Upper lobe of left lung (tissue), 6 donors: ENCODE results near the gene AHRR. TPM values are rescaled to one million over a fixed set of nuclear protein-coding genes. Genes with fewer than 3 reads are reported as not detected.

ENCODE experiments used
- ATAC-seq, 2 donors: fragments of 200-7000 bp; cut with Tn5 transposase; one replicate each; pipeline ENCODE4 v1.9.1; 2022; ENCODE audit warnings: mild to moderate bottlenecking in 2 of 2, moderate library complexity in 2 of 2; ENCODE audit not compliant: low FRiP score in 2 of 2
- DNase-seq, 2 donors: peaks; one replicate each; pipeline ENCODE4 v3.0.0-alpha.2; 2019 to 2020
- H3K27ac ChIP-seq, 4 donors: fragments of 200-600 bp; sonication (generic); one replicate each; pipeline ENCODE4 v1.5.1; 2016 to 2019
- H3K27me3 ChIP-seq, 4 donors: fragments of 200-600 bp; sonication (generic); one replicate each; pipeline ENCODE4 v1.5.1; 2017 to 2019
- H3K36me3 ChIP-seq, 4 donors: fragments of 200-600 bp; sonication (generic); one replicate each; pipeline ENCODE4 v1.5.1; 2016 to 2019
- H3K4me1 ChIP-seq, 4 donors: fragments of 200-600 bp; sonication (generic); one replicate each; pipeline ENCODE4 v1.5.1; 2018 to 2019
- H3K4me3 ChIP-seq, 4 donors: fragments of 200-600 bp; sonication (generic); one replicate each; pipeline ENCODE4 v1.5.1; 2017 to 2019; ENCODE audit warnings: mild to moderate bottlenecking in 2 of 4, moderate library complexity in 1 of 4
- H3K9me3 ChIP-seq, 4 donors: fragments of 200-600 bp; sonication (generic); one replicate each; pipeline ENCODE4 v1.5.1; 2018 to 2019
- CTCF ChIP-seq, 6 experiments: fragments of 450-650 bp in 4 of 6; fragments of 200-600 bp in 2 of 6; sonication (generic) in 2 of 6; IDR thresholded peaks; one replicate each; pipeline ENCODE4 v1.5.1; 2016 to 2019; ENCODE audit warnings: antibody characterized with exemption in 6 of 6
- EP300 ChIP-seq, 4 donors: sonication (generic); formaldehyde crosslinking; IDR thresholded peaks; one replicate each; pipeline ENCODE4 v1.5.1; 2017; ENCODE audit warnings: antibody characterized with exemption in 4 of 4, control low read depth in 2 of 4
- POLR2A ChIP-seq, 4 donors: fragments of 450-650 bp; IDR thresholded peaks; one replicate each; pipeline ENCODE4 v1.5.1; 2016 to 2017; ENCODE audit warnings: antibody characterized with exemption in 4 of 4, mild to moderate bottlenecking in 2 of 4
- POLR2AphosphoS5 ChIP-seq, 2 donors: sonication (generic); formaldehyde crosslinking; IDR thresholded peaks; one replicate each; pipeline ENCODE4 v1.5.1; 2017; ENCODE audit warnings: antibody characterized with exemption in 2 of 2
- WGBS, 2 donors: methylation state at CpG; one replicate each; pipeline ENCODE4 v1.1.5; 2017 to 2018; 5-methylcytosine and 5-hydroxymethylcytosine counted together
- total RNA-seq, 6 donors: library from RNA; depleted of rRNA in 4 of 6; stranded (reverse); fragments of >200 nt in 4 of 6; gene quantifications; one replicate each; pipeline versions ENCODE4 v1.1.0 to v1.2.1, GENCODE V29; 2016 to 2021
- donor health status: DM: no; HTN: no; CAD: no; lungs with moderate emphysema.
- donor health status: DM: no; HTN: yes; CAD: no; lungs with severe emphysema.

AHRR gene
- total RNA-seq, 6 donors from 2014 or later: 1.3 to 8.6 (median 4.4) TPM

DNA sequence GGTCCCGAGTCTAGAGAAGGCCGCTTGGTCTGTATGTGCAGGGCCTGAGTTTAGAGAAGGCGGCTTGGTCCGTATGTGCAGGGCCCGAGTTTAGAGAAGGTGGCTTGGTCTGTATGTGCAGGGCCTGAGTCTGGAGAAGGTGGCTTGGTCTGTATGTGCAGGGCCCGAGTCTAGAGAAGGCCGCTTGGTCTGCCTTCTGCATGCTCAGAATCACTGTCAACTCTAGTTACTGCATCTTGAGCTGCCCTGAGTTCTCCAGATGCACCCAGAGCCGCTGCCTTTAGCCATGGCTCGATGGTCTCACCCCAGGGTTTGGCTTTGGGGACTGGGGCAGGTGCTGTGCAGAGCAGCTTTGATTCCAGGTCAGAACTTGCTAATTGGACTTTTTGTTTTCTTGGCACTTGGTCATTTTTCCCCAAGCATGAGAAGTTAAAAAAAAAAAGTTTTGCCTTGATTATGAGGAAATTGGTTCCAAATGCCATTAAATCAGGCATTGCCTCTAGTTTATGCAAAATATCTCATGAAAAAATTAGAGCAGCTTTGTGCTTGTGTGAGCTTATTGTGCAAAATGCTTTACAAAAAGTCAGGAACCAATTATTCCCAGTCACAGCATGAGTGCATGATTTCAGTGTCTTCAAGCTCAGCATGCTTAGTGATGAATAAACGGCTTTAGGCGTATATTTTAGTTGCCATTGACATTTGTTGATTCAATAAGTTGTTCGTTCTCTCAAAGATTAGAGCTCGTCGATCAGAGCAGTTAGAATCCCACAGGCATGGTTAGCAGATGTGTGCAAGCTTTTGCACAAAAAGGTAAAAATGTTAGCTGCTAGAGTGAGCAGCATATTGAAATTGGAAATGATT, 96.0 kb downstream of the AHRR start:
- H3K4me1 ChIP-seq: peaks cover 0 to 30% (median 0%) of the 10 kb centered on the region in 4 donors
- no peak for ATAC-seq
- no peaks in the 10 kb centered on the region for H3K27me3 ChIP-seq
- no peak for DNase-seq
- no peaks in the 10 kb centered on the region for H3K9me3 ChIP-seq
- H3K4me3 ChIP-seq: no peak overlapping the region
- TF ChIP-seq EP300 (IDR thresholded peaks at IDR 0.05): no peak
- no peak for TF ChIP-seq CTCF (IDR thresholded peaks at IDR 0.05)
- TF ChIP-seq POLR2A (IDR thresholded peaks at IDR 0.05): no peak
- TF ChIP-seq POLR2AphosphoS5 (IDR thresholded peaks at IDR 0.05): no peak
- H3K36me3 ChIP-seq: no peaks in the 10 kb centered on the region
- WGBS, 2 donors: 90 to 91% methylated on average over 14 of the region's 14 CpGs
- no peak overlapping the region for H3K27ac ChIP-seq

DNA sequence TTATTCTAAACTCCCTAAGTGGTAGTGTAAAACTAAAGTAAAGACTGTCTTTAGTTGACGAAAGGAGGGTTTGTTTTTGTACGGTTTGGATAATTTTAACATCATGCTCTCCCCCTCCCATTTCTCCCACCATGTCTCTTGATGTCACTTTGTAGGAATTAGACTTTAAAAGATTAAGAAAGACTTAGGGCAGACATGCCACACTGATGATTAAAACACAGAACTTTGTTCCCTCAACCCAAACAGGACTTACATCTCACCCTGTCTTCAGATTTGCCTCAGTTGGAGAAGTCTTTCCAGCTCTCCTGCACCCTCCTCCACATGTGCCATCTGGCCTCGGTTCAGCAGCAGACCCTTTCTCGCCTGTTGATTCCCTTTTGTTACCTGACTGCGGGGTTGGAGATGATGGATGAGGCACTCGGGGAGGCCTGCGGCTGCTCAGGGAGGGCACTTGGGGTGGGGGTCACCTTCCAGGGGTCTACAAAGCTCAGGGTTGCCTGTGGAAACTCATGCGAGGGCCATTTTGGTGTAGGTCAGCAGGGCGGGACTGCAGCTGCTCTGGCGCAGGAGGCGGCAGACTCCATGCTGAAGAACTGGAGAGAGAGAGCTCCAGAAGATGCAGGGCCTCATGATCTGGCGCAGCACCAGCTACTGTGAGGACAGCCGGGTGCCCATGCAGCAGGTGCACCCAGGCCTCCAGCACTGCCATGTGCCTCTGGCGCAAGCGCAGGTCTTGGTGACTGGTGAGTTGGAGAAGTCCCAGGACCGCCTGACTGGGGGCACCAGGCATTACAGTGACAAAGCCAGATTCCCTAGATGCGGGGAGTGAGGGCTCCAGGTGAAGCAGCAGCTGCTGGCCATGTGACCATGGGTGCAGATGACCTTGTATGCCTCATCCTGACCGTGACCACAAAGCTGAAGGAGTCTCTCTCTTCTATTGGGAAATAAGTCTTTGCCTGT, 96.9 kb downstream of the AHRR start:
- Histone ChIP-seq H3K9me3 (no peaks in the 10 kb centered on the region), H3K4me1 (peaks cover 0 to 30% (median 0%) of the 10 kb centered on the region in 4 donors), H3K27ac (no peak overlapping the region), H3K4me3 (no peak overlapping the region), H3K36me3 (no peaks in the 10 kb centered on the region), H3K27me3 (no peaks in the 10 kb centered on the region)
- ATAC-seq (no peak), DNase-seq (peak in 1 of 2 donors; percentile 53)
- no peak for TF ChIP-seq CTCF (IDR thresholded peaks at IDR 0.05)
- TF ChIP-seq EP300 (IDR thresholded peaks at IDR 0.05): no peak
- TF ChIP-seq POLR2A (IDR thresholded peaks at IDR 0.05): no peak
- no peak for TF ChIP-seq POLR2AphosphoS5 (IDR thresholded peaks at IDR 0.05)
- 80 to 88% methylated on average over 11 to 18 of the region's 18 CpGs for WGBS, 2 donors

GRCh38 chr5:419970-420369, 98.5 kb downstream of the AHRR start:
- no peak overlapping the region for H3K27ac ChIP-seq
- TF ChIP-seq EP300 (IDR thresholded peaks at IDR 0.05): no peak
- TF ChIP-seq CTCF (IDR thresholded peaks at IDR 0.05): no peak
- TF ChIP-seq POLR2A (IDR thresholded peaks at IDR 0.05): no peak
- no peak for TF ChIP-seq POLR2AphosphoS5 (IDR thresholded peaks at IDR 0.05)
- ATAC-seq: no peak
- peaks cover 0 to 21% (median 0%) of the 10 kb centered on the region in 4 donors for H3K4me1 ChIP-seq
- no peak for DNase-seq
- no peak overlapping the region for H3K4me3 ChIP-seq
- 69 to 74% methylated on average over 12 of the region's 12 CpGs for WGBS, 2 donors
- no peaks in the 10 kb centered on the region for H3K27me3 ChIP-seq
- H3K9me3 ChIP-seq: no peaks in the 10 kb centered on the region
- no peaks in the 10 kb centered on the region for H3K36me3 ChIP-seq

- ATAC-seq: no peak
- no peak overlapping the region for H3K4me3 ChIP-seq
Measured at GRCh38 chr5:420632-421286, 99.2 kb downstream of the AHRR start.

More at GRCh38 chr5:420632-421286, 99.2 kb downstream of the AHRR start:
- no peaks in the 10 kb centered on the region for H3K27me3 ChIP-seq
- H3K4me1 ChIP-seq: peaks cover 0 to 13% (median 0%) of the 10 kb centered on the region in 4 donors
- peak in 1 of 2 donors; percentile 73 for DNase-seq
- H3K36me3 ChIP-seq: no peaks in the 10 kb centered on the region
- no peaks in the 10 kb centered on the region for H3K9me3 ChIP-seq
- 92 to 94% methylated on average over 48 to 52 of the region's 52 CpGs for WGBS, 2 donors
- H3K27ac ChIP-seq: no peak overlapping the region
- TF ChIP-seq POLR2A (IDR thresholded peaks at IDR 0.05) (no peak), EP300 (IDR thresholded peaks at IDR 0.05) (no peak), CTCF (IDR thresholded peaks at IDR 0.05) (no peak), POLR2AphosphoS5 (IDR thresholded peaks at IDR 0.05) (no peak)
